OCI-LY3 (cell line): ENCODE data around the gene FAM72D.
"Not testable (repeated sequence)": the region's sequence is repeated elsewhere in the genome, so short reads cannot be mapped to it uniquely, and the experiment has no call there.

Source experiments
- CTCF ChIP-seq: fragments of 200-600, 300-600 bp; sonication (generic); IDR thresholded peaks from 2 replicates; pipeline ENCODE4 v1.5.1; 2014; ENCODE audit warnings: antibody characterized with exemption, low read length, low read depth
- EZH2phosphoT487 ChIP-seq: fragments of 200-600 bp; shearing (Covaris generic); IDR thresholded peaks from 2 replicates; pipeline ENCODE4 v1.6.1; 2018; ENCODE audit warnings: antibody characterized with exemption, mixed run types, low read depth

DNA sequence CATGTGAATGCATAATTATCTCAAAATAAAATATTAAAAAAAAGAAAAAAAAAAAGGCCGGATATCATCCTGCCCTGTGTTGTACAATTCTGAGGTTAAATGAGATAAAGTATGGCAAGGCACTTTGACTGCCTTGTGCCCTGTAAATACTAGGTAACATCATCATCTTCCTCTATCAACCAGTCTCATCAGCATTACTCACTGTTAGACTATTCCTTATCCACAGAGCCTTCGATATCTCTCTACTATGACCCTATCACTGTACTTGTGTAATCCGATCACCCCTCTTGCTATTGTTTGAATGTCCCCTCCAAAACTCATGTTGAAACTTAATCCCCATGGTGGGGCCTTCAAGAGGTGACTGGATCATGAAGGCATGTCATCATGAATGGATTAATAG is 18.9 kb upstream of the FAM72D start:
- TF ChIP-seq EZH2phosphoT487, CTCF: not testable (repeated sequence)
